GM19238 (cell line): ENCODE measurements around the gene LIMK2.
"Not testable (repeated sequence)": the region's sequence is repeated elsewhere in the genome, so short reads cannot be mapped to it uniquely, and the experiment has no call there.

Experiments
- DNase-seq: peaks from one replicate; pipeline ENCODE4 v3.0.0; 2011; ENCODE audit warnings: low spot score; ENCODE audit not compliant: insufficient read length

LIMK2 gene

GRCh38 chr22:31211482-31211861 lies 626 bp upstream of the LIMK2 start:
- DNase-seq: no peak

GRCh38 chr22:31212783-31213629 lies 908 bp downstream of the LIMK2 start:
- no peak for DNase-seq

GRCh38 chr22:31215018-31215535 lies 3.0 kb downstream of the LIMK2 start:
- no peak for DNase-seq

- DNase-seq: no peak
Measured at GRCh38 chr22:31218565-31219262, 6.6 kb downstream of the LIMK2 start.

- DNase-seq: no peak
Measured at GRCh38 chr22:31221084-31221483, 9.0 kb downstream of the LIMK2 start.

GRCh38 chr22:31222736-31223135 lies 10.6 kb downstream of the LIMK2 start:
- DNase-seq: no peak

GRCh38 chr22:31223786-31224191 lies 11.7 kb downstream of the LIMK2 start:
- DNase-seq: no peak

GRCh38 chr22:31224691-31225090 lies 12.6 kb downstream of the LIMK2 start:
- DNase-seq: not testable (repeated sequence)

- DNase-seq: no peak
Measured at GRCh38 chr22:31227186-31227585, 15.1 kb downstream of the LIMK2 start.

- DNase-seq: no peak
Measured at GRCh38 chr22:31229402-31230079, 17.4 kb downstream of the LIMK2 start.

GRCh38 chr22:31230155-31230870 lies 18.2 kb downstream of the LIMK2 start:
- DNase-seq: no peak

- peak; percentile 23 for DNase-seq
Measured at GRCh38 chr22:31230871-31231621, 18.9 kb downstream of the LIMK2 start.

GRCh38 chr22:31233001-31233400 lies 20.9 kb downstream of the LIMK2 start:
- DNase-seq: no peak

- DNase-seq: no peak
Measured at GRCh38 chr22:31235081-31235480, 23.0 kb downstream of the LIMK2 start.

- DNase-seq: not testable (repeated sequence)
Measured at GRCh38 chr22:31236044-31236443, 23.9 kb downstream of the LIMK2 start.

GRCh38 chr22:31238057-31238456 lies 26.0 kb downstream of the LIMK2 start:
- DNase-seq: peak; percentile 35

GRCh38 chr22:31239771-31240370 lies 27.8 kb downstream of the LIMK2 start:
- DNase-seq: no peak

- DNase-seq: no peak
Measured at GRCh38 chr22:31241200-31241599, 29.1 kb downstream of the LIMK2 start.

GRCh38 chr22:31241936-31242335 lies 29.8 kb downstream of the LIMK2 start:
- no peak for DNase-seq
